ENCODE data around the gene MYL7. TPM values are rescaled to one million over a fixed set of nuclear protein-coding genes. Genes with fewer than 3 reads are reported as not detected.

Gene MYL7
- total RNA-seq, 1 donor from 2014 or later: 2,493 TPM

DNA sequence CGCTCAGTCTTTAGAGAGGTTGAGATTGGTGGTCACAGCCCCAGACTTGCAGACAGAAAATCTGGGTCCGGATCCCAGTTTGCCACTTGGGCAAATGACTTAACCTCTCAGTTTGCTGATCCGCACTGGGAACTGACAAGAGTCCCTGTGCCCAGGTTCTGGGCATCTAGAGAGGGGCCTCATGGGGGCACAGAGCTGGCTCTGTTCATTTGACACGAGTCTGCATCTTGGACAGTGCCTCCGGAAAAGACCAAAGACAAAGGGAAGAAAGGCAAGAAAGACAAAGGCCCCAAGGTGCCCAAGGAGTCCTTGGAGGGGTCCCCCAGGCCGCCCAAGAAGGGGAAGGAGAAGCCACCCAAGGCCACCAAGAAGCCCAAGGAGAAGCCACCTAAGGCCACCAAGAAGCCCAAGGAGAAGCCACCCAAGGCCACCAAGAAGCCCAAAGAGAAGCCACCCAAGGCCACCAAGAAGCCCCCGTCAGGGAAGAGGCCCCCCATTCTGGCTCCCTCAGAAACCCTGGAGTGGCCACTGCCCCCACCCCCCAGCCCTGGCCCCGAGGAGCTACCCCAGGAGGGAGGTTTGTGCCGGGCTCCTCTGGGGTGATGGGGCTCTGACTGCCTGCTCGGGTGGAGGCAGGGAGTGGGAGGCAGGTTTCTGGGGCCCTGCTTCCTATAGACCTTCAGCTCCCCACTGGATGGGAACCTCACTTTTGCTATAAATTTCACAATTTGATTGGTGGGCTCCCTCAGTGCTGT is 34.6 kb downstream of the MYL7 start:
- DNase-seq (ENCODE audit: low spot score): no peak
- intact Hi-C loops (cut with DNase I): no loop called here

DNA sequence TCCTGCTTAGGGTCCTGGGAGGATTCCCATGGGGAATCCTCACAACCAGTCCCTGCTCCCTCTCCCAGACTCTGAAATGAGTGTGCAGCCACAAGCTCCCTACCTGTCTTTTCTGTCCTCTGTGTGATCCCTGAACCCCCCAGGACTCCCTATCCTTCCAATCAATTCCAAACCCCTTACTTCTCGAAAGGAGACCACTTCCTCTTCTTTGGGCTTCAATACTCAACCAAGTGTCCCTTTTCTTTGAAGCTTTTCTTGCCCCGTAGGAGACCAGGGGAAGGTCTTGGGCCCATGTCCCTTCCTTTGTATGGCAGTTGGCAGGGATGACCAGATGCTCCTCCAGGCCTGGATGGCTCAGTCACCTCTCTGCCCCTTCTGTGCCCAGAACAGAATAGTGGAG is 35.3 kb downstream of the MYL7 start:
- DNase-seq (ENCODE audit: low spot score): no peak
- intact Hi-C loops (cut with DNase I): no loop called here

DNA sequence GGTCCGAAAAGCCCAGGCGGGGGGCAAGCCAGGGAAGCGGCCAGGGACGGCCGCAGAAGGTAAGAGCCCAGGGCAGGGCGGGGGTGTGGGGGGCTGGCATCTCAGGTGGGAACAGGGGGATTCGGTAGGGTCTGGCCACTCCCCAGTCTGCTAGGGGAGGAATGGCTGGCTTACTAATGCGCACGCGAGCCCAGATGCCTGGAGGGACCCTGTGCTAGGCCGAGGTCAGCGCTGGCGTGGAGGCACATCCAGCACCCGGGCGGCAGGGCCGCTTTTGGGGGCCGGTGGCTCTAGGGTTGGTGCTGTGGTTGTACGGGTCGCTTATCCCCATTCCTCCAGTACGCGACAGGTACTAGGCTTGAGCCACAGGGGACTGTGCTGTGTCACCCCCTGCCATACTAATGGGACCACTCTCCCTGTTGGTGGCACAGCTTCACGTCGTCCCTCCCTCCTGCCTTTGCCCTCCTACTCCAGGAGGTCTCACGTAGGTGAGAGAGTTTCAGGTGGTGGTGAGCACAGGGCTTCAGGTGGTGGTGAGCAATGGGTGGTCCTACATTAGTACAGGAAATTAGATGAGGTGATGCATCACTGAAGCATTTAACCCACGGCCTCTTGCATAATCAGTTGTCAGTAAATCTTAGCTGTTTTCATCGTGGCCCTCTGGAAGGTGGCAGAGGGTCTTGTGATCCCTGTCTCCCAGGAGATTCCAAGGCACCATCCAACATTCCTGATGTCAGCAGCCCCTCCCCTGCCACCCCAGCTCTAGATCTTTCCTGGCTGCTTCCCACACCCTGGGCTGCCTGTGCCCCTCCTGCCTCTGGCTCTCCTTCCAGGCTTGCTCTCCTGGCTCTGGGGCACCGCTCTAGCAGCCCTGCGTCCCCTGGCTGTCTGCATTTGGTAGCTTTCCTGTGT is 36.0 kb downstream of the MYL7 start:
- no peak for DNase-seq (ENCODE audit: low spot score)
- intact Hi-C loops (cut with DNase I): no loop called here

DNA sequence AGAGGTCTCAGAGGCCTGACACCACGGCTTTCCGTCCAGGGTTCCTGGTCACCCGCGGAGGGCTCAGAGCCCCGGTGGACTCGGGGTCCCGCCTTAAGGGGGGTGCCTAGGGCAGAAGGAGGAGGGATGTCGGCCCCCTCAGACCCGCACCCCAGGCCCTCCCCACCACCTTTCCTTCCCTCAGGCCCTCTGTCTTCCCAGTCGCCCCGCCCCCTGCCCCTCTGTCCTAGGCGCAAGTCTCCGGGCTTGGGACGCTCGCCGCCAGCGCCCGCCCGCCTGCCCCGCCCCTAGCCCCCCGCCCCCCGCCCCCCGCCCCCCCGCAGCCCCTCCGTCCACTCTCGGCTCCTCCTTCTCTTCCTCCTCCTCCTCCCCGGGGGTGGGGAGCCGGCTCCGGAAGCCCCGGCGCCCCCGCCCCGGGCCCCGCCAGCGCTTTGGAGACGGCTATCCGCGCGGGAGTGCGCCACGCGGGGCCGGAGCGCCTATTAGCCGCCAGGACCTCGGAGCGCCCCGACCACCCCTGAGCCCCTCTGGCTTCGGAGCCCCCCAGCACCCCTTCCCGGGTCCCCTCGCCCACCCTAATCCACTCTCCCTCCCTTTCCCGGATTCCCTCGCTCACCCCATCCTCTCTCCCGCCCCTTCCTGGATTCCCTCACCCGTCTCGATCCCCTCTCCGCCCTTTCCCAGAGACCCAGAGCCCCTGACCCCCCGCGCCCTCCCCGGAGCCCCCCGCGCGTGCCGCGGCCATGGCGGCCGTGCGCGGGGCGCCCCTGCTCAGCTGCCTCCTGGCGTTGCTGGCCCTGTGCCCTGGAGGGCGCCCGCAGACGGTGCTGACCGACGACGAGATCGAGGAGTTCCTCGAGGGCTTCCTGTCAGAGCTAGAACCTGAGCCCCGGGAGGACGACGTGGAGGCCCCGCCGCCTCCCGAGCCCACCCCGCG is 36.9 kb downstream of the MYL7 start, which contains the start of gene AEBP1:
Gene AEBP1 (plus strand): TSS at position 423 of the 937 bp plus-strand sequence. CDS start 321 bp downstream, at position 744.
- DNase-seq (ENCODE audit: low spot score): no peak
- intact Hi-C loops (cut with DNase I): loop anchor here (2.0 kb wide), 1 partner anchor 15 kb away; no protein-coding TSS in a partner anchor

DNA sequence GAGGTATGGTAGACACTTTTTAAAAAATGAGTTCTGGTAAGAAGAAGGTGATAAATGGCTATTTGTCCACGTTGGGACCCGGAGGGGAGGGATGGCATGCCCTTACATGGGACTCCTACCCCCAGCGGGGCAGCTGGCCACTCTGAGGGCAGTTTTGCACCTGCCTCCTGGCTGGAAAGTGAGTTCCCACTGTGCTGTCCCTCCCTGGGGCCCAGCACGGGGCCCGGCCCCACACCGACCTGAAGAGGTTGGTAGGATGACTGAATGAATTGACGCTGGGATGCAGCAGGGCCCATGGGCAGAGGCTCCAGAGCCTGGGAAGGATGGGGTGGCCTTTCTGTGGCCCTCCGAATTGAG is 37.6 kb downstream of the MYL7 start:
- DNase-seq (ENCODE audit: low spot score): no peak
- intact Hi-C loops (cut with DNase I): loop anchor here (2.0 kb wide), 1 partner anchor 15 kb away; no protein-coding TSS in a partner anchor

DNA sequence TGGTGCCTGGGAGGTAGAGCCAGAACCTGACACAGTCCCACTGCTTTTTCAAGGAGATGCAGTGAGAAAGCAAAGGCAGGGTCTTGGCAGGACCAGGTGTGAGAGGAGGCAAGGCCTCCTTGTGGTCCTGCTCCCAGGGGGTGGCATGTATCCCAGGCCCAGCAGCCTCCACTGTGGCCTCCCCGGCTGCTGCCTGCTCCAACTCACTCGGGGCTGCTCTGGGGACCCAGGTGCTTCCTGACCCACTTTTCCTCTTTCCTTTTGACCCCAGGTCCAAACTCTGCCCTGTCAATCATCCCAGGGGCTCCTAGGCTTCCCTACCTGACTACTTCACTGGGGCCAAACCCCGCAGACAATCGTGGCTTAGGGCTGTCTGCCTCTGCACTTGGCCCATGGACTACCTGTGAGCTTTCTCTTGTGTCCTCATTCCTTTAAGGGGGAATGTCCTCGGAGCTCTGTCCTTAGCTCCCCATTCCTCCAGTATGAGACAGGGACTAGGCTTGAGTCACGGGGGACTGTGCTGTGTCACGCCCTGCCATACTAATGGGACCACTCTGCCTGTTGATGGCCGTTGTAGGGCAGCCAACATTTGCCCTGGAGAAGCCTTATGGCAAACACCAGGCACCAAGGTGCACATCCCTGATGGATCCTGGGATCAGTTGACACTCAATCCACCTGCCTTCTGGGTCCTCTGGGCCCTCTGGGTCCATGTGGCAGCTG is 38.1 kb downstream of the MYL7 start:
- intact Hi-C loops (cut with DNase I): loop anchor here (2.0 kb wide), 1 partner anchor 14 kb away; no protein-coding TSS in a partner anchor
- DNase-seq (ENCODE audit: low spot score): no peak

DNA sequence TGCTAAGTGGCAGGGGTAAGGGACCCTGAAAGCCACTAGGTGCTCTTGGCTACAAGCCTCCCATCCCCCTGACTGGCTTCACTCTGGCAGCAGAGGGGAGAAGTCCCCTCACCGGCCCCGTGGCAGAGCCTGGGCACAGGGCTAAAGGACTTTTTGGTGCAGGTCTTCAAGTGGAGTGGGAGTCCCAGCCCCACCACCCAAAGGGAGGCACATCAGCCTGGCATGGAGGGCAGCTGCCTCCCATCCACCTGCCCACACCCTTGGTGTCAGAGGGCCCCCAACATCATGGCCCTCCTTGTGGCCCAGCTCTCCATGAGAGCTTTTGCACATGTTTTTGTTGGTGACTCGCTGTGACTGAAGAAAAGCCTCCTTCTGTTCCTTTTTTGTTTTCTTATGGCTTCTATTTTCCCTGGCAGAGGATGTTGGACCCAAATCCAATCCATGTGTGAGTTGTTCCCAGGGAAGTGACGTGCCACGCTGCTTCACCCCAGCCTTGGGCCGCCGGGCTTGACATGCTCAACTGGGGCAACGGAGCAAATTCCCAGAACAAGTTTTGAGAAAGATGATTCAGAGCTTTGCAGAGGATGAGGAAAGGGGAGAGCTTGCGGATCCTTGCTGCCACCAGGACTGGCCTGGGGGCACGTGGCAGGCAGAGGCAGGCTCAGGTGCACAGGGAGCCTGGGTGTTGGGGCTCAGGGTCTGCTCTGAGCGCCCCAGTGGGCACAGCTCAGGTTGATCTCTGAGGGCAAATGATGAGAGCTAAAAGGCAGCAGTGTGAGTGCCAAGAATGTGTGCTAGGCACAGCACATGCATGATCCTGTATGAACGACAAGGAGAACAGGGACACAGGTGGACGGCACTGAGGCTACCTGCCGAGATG is 38.9 kb downstream of the MYL7 start:
- DNase-seq (ENCODE audit: low spot score): no peak
- intact Hi-C loops (cut with DNase I): loop anchor here (2.0 kb wide), 1 partner anchor 13 kb away; no protein-coding TSS in a partner anchor

DNA sequence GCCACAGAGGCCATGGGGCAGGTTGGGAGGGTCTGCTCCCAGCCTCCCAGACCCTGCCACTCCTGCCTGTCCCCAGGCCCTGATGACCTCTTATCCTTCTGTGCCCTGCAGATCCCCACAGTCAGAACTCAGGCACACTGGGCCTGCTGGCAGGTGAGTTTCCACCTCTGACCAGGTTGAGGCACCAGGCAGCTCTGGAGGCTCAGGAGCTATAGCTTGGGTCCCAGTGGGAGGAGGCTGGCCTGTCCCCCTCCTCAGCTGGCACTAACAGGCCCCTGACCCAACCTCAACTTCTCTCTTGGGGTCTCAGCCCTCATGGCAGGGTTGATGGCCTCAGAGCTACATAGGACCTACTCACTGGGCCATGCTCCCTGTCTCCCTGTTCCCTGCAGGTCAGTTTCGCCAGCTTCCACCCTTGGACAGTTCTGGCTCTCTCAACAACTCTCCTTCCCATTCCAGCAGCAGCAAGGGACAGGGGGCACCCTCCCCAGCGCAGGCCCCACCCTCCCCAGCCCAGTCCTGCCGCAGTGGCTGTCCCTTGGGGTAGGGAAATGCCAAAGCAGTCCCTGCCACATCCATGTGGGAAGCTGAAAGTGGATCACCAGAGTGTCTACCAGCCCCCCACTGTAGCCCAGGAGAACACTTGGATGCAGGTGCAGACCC is 39.7 kb downstream of the MYL7 start:
- intact Hi-C loops (cut with DNase I): no loop called here
- DNase-seq (ENCODE audit: low spot score): no peak

DNA sequence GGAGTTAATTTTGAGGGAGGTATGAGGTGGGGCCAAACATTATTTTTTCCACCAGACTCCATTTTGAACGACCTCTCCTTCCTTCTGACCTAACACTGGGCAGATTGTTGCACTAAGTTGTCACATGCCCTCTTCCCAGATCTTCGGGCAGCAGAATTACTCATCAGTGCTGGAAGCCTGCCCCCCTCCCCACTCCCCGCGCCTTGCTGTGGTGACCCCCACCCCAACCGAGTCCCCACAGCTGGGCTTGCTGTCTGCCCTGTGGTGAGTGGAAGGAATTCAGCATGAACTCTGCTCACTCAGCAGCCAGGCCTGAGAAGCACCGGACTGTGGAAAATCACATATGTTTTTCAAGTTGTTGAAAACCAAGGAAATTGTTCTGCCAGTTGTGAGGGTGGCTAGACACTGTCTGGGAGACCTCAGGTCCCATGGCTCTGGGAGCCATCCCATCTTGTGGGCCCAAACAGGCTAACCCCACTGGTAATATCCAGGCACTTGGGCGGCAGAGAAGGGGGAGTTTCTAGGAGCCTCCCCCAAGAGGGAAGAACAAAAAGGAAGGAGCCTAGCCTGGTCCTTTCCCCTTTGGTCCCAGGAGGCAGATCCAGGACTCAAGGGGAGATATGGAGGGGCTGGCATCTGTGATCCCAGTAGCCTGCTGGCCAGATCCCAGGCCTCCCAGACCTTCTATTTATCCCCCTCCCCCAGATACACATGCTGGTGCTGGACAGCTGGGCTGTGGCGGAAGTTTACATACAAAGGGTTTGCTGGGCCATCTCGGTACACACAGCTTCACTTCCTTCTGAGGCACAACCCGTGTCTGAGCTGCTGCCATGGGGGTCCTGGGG is 40.5 kb downstream of the MYL7 start:
- intact Hi-C loops (cut with DNase I): no loop called here
- no peak for DNase-seq (ENCODE audit: low spot score)

DNA sequence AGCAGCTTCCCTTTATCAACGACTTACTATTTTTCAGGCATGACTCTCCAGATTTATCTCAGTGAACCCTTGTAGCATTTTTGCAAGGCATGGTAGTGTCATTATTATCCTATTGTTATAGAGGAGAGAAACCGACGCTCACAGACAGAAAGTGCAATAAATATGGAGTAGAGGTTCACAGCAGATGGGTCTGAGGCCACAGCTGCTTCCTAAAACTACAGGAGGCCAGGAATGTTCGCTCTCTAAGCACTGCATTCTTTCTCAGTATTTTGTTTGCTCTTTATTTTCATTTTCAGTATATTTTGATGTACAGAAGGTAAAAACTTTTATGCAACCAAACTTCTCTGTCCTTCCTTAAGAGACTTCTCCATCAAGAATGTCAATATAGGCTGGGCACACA is 41.5 kb downstream of the MYL7 start:
- intact Hi-C loops (cut with DNase I): no loop called here

DNA sequence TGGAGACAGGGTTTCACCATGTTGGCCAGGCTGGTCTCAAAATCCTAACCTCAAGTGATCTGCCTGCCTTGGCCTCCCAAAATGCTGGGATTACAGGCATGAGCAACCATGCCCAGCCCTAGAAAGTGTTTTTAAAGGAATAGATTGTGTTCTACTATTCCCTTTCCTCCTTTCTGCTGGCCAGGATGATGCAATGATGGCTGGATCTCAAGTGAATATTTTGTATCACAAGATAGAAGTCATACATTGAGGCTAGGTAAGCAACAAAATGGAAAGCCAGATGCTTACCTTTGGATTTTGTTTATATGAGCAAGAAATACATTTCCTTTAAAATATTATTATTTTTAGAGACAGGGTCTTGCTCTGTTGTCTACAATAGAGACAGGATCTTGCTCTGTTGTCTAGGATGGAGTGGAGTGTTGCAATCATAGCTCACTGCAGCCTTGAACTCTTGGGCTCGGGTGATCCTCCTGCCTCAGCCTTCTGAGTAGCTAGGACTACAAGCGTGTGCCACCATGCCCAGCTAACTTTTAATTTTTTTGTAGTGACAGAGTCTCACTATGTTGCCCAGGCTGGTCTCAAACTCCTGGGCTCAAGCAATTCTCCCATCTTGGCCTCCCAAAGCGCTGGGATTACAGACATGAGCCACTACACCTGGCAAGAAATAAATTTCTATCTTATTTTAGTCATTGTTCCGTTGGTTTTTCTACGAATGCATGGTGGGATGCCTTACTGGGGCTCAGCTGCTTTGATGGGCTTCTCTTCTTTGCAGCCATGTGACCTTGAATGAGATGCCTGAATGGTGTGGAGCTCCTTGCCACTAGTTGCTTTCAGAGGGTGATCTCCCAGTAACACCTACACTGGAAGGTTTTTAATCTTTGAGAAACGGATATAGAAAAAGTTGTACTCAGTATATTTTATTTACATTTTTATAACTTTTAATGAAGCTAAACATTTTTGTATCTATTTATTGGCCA is 42.8 kb downstream of the MYL7 start:
- no peak for DNase-seq (ENCODE audit: low spot score)
- intact Hi-C loops (cut with DNase I): no loop called here

More for the DNA sequence above, 41.5 kb downstream of the MYL7 start:
- DNase-seq (ENCODE audit: low spot score): no peak

DNA sequence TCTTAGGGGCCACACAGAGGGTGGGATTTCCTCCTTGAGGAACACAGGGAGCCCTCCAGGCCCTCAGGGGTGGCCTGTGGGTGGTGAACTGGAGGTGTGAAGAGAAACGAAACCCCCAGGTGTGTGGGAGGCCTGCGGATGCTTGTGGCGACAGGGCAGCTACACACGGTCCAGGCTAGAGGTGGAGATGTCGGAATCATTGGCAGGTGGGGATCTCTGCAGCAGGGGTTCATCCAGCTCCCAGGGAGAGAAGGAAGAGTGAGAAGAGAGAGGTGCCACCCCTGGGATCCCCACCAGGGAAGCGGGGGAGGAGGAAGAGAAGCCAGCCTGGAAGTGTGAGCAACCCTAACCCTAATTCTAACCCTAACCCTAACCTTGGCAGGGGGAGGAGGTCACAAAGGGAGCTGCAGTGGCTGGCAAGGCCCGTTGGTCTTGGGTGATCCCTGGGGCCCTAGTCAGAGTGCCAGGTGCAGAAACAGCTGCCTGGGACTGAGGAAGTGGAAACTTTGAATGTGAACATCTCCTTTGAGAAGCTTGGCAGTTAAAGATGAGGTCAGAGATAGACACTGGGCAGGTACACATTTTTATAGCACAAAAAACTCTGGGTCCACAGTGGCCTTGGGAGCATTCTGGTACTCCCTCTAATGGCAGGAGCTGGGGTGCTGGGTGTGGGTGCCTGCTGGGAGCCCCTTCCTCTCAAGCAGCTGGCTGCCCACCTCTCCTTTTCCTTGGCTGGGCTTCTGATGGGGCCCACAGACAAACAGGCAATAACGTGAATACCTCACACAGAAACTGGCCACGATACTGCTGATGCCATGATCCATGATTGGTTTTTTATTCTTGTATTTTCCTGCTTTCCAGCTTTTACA is 43.8 kb downstream of the MYL7 start:
- intact Hi-C loops (cut with DNase I): no loop called here
- no peak for DNase-seq (ENCODE audit: low spot score)

DNA sequence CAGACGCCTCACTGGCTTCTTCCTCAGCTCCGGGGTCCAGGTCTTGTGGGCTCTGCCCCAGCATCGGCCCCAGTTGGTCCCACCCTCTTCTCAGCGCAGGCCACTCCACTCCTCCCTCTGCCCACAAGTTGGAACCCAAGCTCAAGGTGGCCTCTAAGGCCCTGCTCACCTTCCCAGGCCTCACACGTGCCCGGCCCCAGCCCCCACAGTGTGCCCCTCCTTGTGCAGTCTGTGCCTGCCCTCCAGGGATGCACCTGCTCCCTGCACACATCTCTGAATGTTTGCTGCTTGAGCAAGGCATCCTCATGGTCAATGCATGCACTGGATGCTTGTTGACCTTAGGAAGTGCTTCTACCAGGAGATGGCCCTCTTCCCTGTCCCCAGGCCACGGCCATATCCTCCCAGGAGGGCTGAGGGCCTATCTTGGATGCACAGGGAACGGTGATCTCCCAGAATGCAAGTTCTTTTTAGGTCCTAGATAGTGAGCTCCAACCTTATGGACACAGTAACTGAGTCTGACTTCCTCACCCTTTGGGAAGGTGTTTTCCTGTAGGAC is 44.7 kb downstream of the MYL7 start:
- intact Hi-C loops (cut with DNase I): no loop called here
- DNase-seq (ENCODE audit: low spot score): no peak

DNA sequence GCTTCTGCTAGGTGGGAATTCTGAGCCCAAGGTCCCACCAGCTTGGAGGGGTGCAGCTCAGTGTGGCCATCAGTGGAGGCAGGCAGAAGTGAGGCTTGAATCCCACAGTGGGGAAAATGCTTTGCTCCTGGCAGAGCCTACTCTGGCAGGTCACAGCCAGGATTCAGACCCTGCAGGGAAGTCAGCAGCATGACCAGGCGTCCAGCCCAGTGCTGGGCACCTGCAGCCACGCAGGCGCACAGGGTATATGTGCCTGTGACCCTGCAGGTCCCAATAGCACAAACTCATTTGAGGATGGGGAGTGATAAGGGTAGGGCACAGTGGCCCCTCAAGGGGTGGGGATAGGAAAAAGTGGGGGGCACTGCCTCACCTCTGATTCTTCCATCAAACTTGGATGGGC is 45.4 kb downstream of the MYL7 start:
- no peak for DNase-seq (ENCODE audit: low spot score)
- intact Hi-C loops (cut with DNase I): no loop called here

Measured in cardiac septum (tissue), 1 donor.